Mucosa of gallbladder (tissue), 1 donor: ENCODE results near the gene SMG1. TPM values are rescaled to one million over a fixed set of nuclear protein-coding genes. Genes with fewer than 3 reads are reported as not detected.
"Not testable (repeated sequence)": the region's sequence is repeated elsewhere in the genome, so short reads cannot be mapped to it uniquely, and the experiment has no call there.

Source experiments
- DNase-seq: peaks from one replicate; pipeline ENCODE4 v3.0.0-alpha.2; 2020; ENCODE audit warnings: low spot score
- total RNA-seq: library from RNA; stranded (reverse); gene quantifications from one replicate; pipeline ENCODE4 v1.2.1, GENCODE V29; 2021
- donor health status: DM: no; HTN: no; CAD: no.

SMG1 gene
- total RNA-seq, 1 donor from 2014 or later = 76.3 TPM

GRCh38 chr16:18933501-18933900 is 7.3 kb upstream of the SMG1 start:
- DNase-seq = no peak

DNA sequence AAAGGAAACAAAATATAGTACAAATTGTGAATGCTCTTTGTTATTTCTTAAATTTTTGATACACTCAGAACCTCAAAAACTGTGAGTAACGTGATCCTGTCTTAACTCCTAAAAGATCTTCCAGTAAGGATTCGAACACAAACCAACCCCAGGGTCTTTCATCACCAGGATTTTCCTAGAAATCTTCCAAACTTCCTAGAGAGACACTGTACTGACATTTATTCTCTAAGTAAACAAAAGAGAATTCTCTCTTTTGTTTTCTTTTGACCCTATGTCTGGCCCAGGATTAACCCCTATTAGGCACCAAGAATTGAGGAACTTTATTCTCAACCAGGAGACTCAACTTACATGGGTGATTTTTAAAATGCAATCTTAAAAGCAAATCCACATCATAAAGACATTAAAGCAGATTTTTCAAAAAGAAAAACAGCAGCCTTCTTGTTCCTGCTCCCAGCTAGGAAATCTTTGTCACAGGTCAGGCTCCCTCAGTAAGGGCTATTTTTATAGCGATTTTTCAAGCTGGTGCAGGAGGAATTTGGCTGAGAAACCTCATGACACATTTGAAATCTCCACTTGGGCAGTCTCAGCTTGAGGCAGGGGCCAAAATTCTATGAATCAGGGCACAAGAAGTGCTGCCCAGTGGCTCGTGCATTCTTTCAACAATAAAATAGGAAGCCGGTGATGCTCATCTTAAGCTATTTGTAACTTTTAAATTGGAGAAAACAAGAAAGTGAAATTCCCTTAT is 6.2 kb upstream of the SMG1 start:
- no peak for DNase-seq

- no peak for DNase-seq
These were observed 5.5 kb upstream of the SMG1 start for GRCh38 chr16:18931756-18932155.

- not testable (repeated sequence) for DNase-seq
These were observed 3.9 kb upstream of the SMG1 start for GRCh38 chr16:18930095-18930494.

GRCh38 chr16:18928073-18928472 is 1.9 kb upstream of the SMG1 start:
- DNase-seq = not testable (repeated sequence)

GRCh38 chr16:18925215-18925985 is 808 bp downstream of the SMG1 start:
- DNase-seq = not testable (repeated sequence)

GRCh38 chr16:18923935-18924334 is 2.3 kb downstream of the SMG1 start:
- DNase-seq = not testable (repeated sequence)

- not testable (repeated sequence) for DNase-seq
These were observed 3.1 kb downstream of the SMG1 start for GRCh38 chr16:18923124-18923523.

DNA sequence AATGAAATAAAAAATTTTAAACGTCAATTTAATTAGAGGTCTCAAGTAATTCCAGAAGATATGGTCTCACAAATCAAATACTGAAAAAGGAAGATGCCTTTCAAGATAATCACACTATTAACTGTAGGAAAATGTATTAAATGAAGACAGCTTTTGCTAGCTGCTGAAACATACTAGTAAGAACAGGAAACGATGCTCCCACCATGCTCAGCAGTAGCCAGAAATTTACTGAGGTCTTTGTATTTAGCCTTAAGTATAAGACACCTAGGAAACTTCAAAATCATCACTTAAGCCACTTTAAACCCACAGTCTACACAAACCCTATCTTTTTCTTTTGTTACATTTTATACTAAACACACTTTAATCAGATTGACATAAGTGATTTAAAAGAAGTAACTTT is 16.6 kb downstream of the SMG1 start:
- not testable (repeated sequence) for DNase-seq

DNA sequence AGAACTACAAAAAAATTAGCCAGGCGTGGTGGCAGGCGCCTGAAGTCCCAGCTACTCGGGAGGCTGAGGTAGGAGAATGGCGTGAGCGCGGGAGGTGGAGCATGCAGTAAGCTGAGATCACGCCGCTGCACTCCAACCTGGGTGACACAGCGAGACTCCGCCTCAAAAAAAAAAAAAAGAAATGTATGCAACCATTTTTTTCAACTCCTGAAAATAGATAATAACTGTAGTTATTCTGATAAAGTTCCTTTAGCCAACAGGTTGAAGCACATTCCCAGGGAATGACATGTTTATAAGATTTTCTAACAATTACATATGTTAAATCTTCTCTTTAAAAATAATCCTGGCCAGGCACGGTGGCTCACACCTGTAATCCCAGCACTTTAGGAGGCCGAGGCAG is 17.5 kb downstream of the SMG1 start:
- not testable (repeated sequence) for DNase-seq

DNA sequence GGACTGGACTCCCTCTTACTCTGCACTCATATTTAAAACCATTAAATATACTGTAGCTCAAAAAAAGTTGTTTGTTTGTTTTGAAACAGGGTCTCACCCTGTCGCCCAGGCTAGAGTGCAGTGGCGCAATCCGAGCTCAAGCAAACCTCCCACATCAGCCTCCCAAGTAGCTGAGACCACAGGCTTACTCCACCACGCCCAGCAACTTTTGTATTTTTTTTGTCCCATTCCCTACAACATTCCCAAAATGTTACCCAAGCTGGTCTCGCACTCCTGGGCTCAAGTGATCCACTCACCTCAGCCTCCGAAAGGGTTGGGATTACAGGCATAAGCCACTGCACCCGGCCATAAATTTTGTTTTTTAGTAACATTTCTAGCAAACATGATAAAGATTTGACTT is 23.4 kb downstream of the SMG1 start:
- not testable (repeated sequence) for DNase-seq

- DNase-seq = not testable (repeated sequence)
These were observed 24.2 kb downstream of the SMG1 start for GRCh38 chr16:18902044-18902443.

- DNase-seq = not testable (repeated sequence)
These were observed 25.0 kb downstream of the SMG1 start for GRCh38 chr16:18901194-18901593.

DNA sequence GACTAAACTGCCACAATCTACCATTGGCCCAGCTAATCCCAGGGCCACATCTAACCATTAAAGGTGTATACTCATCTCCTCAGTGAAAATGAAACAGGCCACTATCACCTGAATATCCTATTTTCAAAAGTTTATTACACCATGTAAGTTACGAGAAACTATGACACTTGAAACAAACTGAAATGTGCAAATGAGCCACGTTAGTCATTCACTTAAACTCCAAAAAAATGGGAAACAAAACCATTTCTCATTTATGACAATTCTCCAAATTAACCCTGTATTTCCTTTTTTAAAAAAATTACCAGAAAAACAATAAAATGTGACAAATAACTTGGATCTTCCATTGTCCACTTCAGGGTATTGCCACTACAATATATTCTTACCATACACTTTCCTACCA is 41.8 kb downstream of the SMG1 start:
- DNase-seq = not testable (repeated sequence)

- DNase-seq = not testable (repeated sequence)
These were observed 48.5 kb downstream of the SMG1 start for GRCh38 chr16:18877734-18878133.

GRCh38 chr16:18877259-18877658 is 48.9 kb downstream of the SMG1 start:
- not testable (repeated sequence) for DNase-seq

GRCh38 chr16:18876301-18876700 is 49.9 kb downstream of the SMG1 start:
- not testable (repeated sequence) for DNase-seq

DNA sequence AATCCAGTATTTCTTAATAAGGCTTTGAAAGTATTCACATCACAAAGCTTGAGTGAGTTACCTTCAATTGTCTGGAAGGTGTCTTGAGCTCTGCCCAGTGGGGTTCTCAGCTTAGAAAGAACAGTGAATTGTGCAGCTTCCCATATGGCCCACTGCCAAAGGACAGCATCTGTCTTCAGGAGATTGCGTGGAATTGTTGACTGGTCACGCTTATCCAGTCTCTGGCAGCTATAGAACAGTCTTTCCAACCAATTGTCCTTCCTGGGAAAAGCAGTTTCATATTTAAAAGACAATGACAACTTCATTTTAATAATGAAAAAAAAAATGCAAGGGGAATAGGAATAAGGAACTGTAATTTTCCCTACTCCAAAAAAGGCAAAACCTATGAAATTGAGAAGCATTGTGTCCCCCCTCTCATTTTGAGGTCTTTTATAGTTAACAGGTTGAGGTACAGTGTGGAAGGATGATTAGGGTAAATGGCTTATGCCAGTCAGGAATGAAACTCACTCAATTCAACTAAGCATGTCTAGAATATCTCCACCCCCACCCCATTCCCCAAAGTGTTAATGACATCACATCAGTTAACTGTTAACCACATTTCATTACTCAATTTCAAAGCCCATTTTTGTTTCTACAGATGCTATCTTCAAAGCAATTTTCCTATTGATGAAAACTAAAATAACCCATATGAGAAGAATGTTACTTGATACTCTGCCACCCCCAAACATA is 57.0 kb downstream of the SMG1 start:
- DNase-seq = not testable (repeated sequence)

- DNase-seq = not testable (repeated sequence)
These were observed 59.9 kb downstream of the SMG1 start for GRCh38 chr16:18866277-18866823.

- DNase-seq = not testable (repeated sequence)
These were observed 63.3 kb downstream of the SMG1 start for GRCh38 chr16:18862891-18863290.

- no peak for DNase-seq
These were observed 71.0 kb downstream of the SMG1 start for GRCh38 chr16:18855196-18855595.

DNA sequence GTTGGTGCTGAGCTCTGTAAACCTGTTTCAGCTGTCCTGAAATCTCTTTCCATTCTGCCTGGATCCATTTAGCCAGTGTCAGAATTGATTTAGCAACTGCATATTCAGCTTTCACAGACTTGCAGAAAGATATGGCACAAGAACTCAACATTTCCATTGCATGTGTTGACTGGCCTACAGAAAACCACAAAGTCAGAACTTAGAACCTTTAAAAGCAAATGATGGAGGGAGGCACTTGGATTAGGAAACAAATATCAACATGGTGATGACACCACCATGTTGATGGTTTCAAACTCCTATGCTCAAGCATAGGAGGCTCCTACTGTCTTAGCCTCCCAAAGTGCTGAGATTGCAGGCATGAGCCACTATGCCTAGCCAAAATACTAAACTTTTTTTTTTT is 72.5 kb downstream of the SMG1 start:
- no peak for DNase-seq
